ENCODE results near the gene TBC1D5. TPM values are rescaled to one million over a fixed set of nuclear protein-coding genes. Genes with fewer than 3 reads are reported as not detected.

TBC1D5 gene
- total RNA-seq, 1 experiment from 2014 or later, result 30.4 TPM

- intact Hi-C loops (cut with micrococcal nuclease; ENCODE audit: unreplicated experiment), result no loop called here
- DNase-seq (ENCODE audit: low read depth, low spot score), result no peak
- BruUV-seq (replicated peaks), result no TSS peak
- Histone ChIP-seq H3K4me1 (ENCODE audit: control insufficient read depth, insufficient read depth, low read length) (no peaks in the 10 kb centered on the region), H3K27ac (ENCODE audit: low read length) (no peak overlapping the region), H3K36me3 (ENCODE audit: control insufficient read depth, insufficient read depth, low read length) (no peaks in the 10 kb centered on the region), H3K9me3 (ENCODE audit: control insufficient read depth, insufficient read depth, low read depth, low read length) (no peaks in the 10 kb centered on the region), H3K27me3 (ENCODE audit: control insufficient read depth, insufficient read depth, low read length) (no peaks in the 10 kb centered on the region), H3K4me3 (ENCODE audit: low read depth in 2 of 2, low read length in 2 of 2) (no peak overlapping the region)
- in situ Hi-C loops (cut with HindIII; ENCODE audit: low pct_unique_long_range_greater_than_20kb, low sequenced_read_pairs), result no loop called here
- CTCF ChIA-PET, result no interaction called here
- ATAC-seq, result no peak
- POLR2A ChIA-PET, result no interaction called here
- TF ChIP-seq TCF7L2 (IDR thresholded peaks at IDR 0.05; ENCODE audit: low read depth, low read length) (no peak), POLR2AphosphoS5 (IDR thresholded peaks at IDR 0.05; ENCODE audit: low read depth, low read length) (no peak), REST (IDR thresholded peaks at IDR 0.05; ENCODE audit: insufficient read depth in 1 of 2, low read depth in 2 of 2, low read length in 1 of 2) (no peak), CTCF (IDR thresholded peaks at IDR 0.05) (no peak), SIN3A (IDR thresholded peaks at IDR 0.05; ENCODE audit: borderline replicate concordance, insufficient read depth, low read depth, low read length) (no peak)
These were observed 170.7 kb downstream of the TBC1D5 start for GRCh38 chr3:17571686-17572085.

- no TSS peak for BruUV-seq (replicated peaks)
- in situ Hi-C loops (cut with HindIII; ENCODE audit: low pct_unique_long_range_greater_than_20kb, low sequenced_read_pairs), result no loop called here
- H3K27me3 ChIP-seq (ENCODE audit: control insufficient read depth, insufficient read depth, low read length), result no peaks in the 10 kb centered on the region
These were observed 179.6 kb downstream of the TBC1D5 start for GRCh38 chr3:17562845-17563244.

More at GRCh38 chr3:17562845-17563244, 179.6 kb downstream of the TBC1D5 start:
- Histone ChIP-seq H3K4me3 (ENCODE audit: low read depth in 2 of 2, low read length in 2 of 2) (no peak overlapping the region), H3K36me3 (ENCODE audit: control insufficient read depth, insufficient read depth, low read length) (no peaks in the 10 kb centered on the region), H3K9me3 (ENCODE audit: control insufficient read depth, insufficient read depth, low read depth, low read length) (no peaks in the 10 kb centered on the region), H3K4me1 (ENCODE audit: control insufficient read depth, insufficient read depth, low read length) (no peaks in the 10 kb centered on the region), H3K27ac (ENCODE audit: low read length) (no peak overlapping the region)
- intact Hi-C loops (cut with micrococcal nuclease; ENCODE audit: unreplicated experiment), result no loop called here
- ChIA-PET POLR2A (no interaction called here), CTCF (no interaction called here)
- DNase-seq (ENCODE audit: low read depth, low spot score), result no peak
- TF ChIP-seq POLR2AphosphoS5 (IDR thresholded peaks at IDR 0.05; ENCODE audit: low read depth, low read length), result no peak
- no peak for TF ChIP-seq SIN3A (IDR thresholded peaks at IDR 0.05; ENCODE audit: borderline replicate concordance, insufficient read depth, low read depth, low read length)
- no peak for TF ChIP-seq TCF7L2 (IDR thresholded peaks at IDR 0.05; ENCODE audit: low read depth, low read length)
- no peak for TF ChIP-seq CTCF (IDR thresholded peaks at IDR 0.05)
- TF ChIP-seq REST (IDR thresholded peaks at IDR 0.05; ENCODE audit: insufficient read depth in 1 of 2, low read depth in 2 of 2, low read length in 1 of 2), result no peak
- no peak for ATAC-seq

Measured in Panc1 (cell line).